Omental fat pad (tissue), 4 donors: ENCODE data around the gene UBR3. TPM values are rescaled to one million over a fixed set of nuclear protein-coding genes. Genes with fewer than 3 reads are reported as not detected.
"Not testable (repeated sequence)": the region's sequence is repeated elsewhere in the genome, so short reads cannot be mapped to it uniquely, and the experiment has no call there.

Experiments used
- ATAC-seq: fragments of 150-250 bp; one replicate; pipeline ENCODE4 v1.9.1; 2016; ENCODE audit warnings: mild to moderate bottlenecking, moderate library complexity; ENCODE audit not compliant: low FRiP score
- DNase-seq: peaks from one replicate; pipeline ENCODE4 v3.0.0-alpha.2; 2019; ENCODE audit warnings: low spot score
- small RNA-seq: library from RNA; depleted of rRNA; stranded (forward); fragments of <200 nt; gene quantifications from one replicate; pipeline ENCODE3, GENCODE V24; 2016
- total RNA-seq, 4 donors: library from RNA; depleted of rRNA; stranded (reverse); fragments of >200 nt; gene quantifications; one replicate each; pipeline ENCODE4 v1.1.0, GENCODE V29; 2016
- TF ChIP-seq, protein P1 (sequence below), 3 donors: fragments of 450-650 bp; IDR thresholded peaks; one replicate each; pipeline ENCODE4 v1.5.1; 2016 to 2017; ENCODE audit warnings: antibody characterized with exemption in 3 of 3, mild to moderate bottlenecking in 3 of 3, moderate library complexity in 2 of 3

UBR3 gene
- total RNA-seq, 4 donors from 2014 or later: 59.2 to 90.3 (median 64.0) TPM

GRCh38 chr2:170122883-170123547, 295.8 kb downstream of the UBR3 start:
- DNase-seq (no peak), ATAC-seq (no peak)
- TF ChIP-seq, protein P1, sequence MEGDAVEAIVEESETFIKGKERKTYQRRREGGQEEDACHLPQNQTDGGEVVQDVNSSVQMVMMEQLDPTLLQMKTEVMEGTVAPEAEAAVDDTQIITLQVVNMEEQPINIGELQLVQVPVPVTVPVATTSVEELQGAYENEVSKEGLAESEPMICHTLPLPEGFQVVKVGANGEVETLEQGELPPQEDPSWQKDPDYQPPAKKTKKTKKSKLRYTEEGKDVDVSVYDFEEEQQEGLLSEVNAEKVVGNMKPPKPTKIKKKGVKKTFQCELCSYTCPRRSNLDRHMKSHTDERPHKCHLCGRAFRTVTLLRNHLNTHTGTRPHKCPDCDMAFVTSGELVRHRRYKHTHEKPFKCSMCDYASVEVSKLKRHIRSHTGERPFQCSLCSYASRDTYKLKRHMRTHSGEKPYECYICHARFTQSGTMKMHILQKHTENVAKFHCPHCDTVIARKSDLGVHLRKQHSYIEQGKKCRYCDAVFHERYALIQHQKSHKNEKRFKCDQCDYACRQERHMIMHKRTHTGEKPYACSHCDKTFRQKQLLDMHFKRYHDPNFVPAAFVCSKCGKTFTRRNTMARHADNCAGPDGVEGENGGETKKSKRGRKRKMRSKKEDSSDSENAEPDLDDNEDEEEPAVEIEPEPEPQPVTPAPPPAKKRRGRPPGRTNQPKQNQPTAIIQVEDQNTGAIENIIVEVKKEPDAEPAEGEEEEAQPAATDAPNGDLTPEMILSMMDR (IDR thresholded peaks at IDR 0.05): no peak

DNA sequence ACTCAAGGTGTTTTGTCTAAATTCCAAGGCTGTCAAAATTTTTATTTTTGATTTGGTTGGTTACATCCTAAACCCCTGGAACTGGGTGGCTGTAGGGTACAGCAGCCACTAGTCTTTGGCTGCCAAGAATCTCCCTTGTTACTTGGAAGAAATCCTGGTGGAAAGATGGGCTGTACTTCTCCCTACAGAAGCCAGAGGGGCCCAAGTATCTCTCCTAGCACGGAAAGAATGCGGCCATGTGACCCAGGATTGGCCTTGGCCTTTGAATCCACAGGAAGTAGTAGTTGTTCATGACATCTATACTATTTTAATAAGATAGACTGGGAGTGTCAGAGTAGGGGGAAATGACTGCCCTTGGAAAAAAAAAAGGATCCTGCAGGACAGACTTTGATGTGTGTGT, 296.3 kb downstream of the UBR3 start:
- ATAC-seq (no peak), DNase-seq (no peak)
- TF ChIP-seq, protein P1 (IDR thresholded peaks at IDR 0.05): no peak

DNA sequence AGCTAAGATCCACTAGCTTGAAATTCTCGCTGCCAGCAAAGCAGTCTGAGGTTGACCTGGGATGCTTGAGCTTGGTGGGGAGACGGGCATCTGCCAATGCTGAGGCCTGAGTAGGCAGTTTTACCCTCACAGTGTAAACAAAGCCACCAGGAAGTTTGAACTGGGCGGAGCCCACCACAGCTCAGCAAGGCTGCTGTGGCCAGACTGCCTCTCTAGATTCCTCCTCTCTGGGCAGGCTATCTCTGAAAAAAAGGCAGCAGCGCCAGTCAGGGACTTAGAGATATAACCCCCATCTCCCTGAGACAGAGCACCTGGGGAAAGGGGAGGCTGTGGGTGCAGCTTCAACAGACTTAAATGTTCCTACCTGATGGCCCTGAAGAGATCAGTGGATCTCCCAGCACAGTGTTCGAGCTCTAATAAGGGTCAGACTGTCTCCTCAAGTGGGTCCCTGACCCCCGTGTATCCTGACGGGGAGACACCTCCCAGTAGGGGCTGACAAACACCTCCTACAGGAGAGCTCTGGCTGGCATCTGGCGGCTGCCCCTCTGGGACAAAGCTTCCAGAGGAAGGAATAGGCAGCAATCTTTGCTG, 299.0 kb downstream of the UBR3 start:
- DNase-seq, ATAC-seq: not testable (repeated sequence)

Small RNAs within 50 kb of the gene (small RNA-seq; reads per million reads assigned to genes)
- gene RNU6-1006P: not detected

Other genes starting within 250 kb of the UBR3 start
- 10 to 100 TPM; 30.2 to 32.5 (median 30.7) TPM for gene PPIG, start 243.1 kb upstream of the UBR3 start, total RNA-seq
- gene CFAP210, start 133.0 kb upstream of the UBR3 start, total RNA-seq: under 1 TPM in 2 of 4 donors, not detected in 2; 0.24 to 0.46 TPM
- gene PHOSPHO2, start 133.0 kb upstream of the UBR3 start, total RNA-seq: 10 to 100 TPM in 3 of 4 donors, 1 to 10 TPM in 1; 2.0 to 27.7 (median 12.5) TPM
- gene KLHL23, start 93.6 kb upstream of the UBR3 start, total RNA-seq: 10 to 100 TPM in 1 of 4 donors, 1 to 10 TPM in 3; 6.4 to 13.1 (median 8.2) TPM
- gene SSB, start 28.6 kb upstream of the UBR3 start, total RNA-seq: 100 to 1,000 TPM in 2 of 4 donors, 10 to 100 TPM in 2; 70.3 to 246 (median 111) TPM
- 10 to 100 TPM; 27.4 to 63.2 (median 39.0) TPM for gene METTL5, start 2.5 kb upstream of the UBR3 start, total RNA-seq